NCI-H226 (cell line): ENCODE measurements around the gene METTL4.

Source experiments
- DNase-seq: peaks from one replicate; pipeline ENCODE4 v3.0.0-alpha.2; 2015

METTL4 gene

GRCh38 chr18:2571200-2572170 lies at the start of gene METTL4, which contains the start of gene NDC80:
TSS of gene METTL4 (minus strand) at chr18:2571505. CDS start at chr18:2567216, 4,289 bp downstream.
TSS of gene NDC80 (plus strand) at chr18:2571557. CDS start at chr18:2572986, 1,429 bp downstream.
- DNase-seq: peak; percentile 88

DNA sequence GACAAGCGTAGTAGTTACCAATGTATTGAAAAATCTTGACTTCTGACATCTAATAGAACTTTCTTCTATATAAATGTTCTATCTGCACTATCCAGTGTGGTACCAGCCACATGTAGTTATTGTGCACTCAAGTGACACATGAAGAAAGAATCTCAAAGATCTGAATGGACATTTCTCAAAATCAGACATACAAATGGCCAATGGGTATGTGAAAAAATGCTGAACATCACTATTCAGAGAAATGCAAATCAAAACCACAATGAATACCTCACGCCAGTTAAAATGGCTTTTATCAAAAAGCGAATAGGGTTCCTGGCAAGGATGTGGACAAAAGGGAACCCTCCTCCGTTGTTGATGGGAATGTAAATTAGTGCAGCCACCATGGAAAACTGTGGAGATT lies 46.7 kb upstream of the METTL4 start:
- DNase-seq: no peak

- no peak for DNase-seq
Observed at GRCh38 chr18:2617401-2617998, 46.2 kb upstream of the METTL4 start.

DNA sequence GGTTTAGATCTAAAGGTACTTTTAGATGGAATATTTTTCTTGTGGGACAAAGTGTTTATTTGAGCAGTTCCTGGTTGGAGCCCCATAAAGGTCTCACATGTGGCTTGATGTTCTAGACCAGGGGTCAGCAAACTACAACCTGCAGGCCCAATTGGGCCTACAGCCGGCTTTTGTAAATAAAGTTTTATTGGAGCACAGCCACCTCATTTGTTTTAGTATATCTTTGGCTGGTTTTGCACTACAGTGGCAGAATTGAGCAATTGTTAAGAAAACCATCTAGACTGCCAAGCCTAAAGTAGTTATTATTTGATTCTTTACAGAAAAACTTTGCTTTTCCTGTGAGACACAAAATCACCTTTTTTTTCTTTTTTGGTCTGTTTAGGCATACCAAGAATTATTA lies 41.7 kb upstream of the METTL4 start:
- DNase-seq: no peak

- DNase-seq: no peak
Observed at GRCh38 chr18:2610549-2610948, 39.2 kb upstream of the METTL4 start.

DNA sequence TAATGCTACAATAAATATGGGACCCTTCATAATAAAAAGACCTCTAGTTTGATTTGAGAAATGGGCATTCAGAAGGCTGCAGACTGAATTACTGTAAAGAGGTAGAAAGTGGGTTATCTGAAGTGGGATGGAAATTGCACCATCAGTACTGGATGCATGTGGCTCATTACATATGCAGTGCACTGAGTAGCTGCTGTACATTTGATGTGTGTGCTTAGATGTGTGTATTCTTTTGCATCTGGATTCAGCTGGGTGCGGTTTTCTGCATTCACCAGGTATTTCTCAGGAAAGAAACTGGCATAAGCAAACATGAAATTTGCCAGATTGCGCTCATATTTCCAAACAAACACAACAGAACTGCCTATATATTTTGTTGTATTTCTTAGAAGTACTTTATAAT lies 38.3 kb upstream of the METTL4 start:
- no peak for DNase-seq

- no peak for DNase-seq
Observed at GRCh38 chr18:2606335-2606734, 35.0 kb upstream of the METTL4 start.

- no peak for DNase-seq
Observed at GRCh38 chr18:2602844-2603243, 31.5 kb upstream of the METTL4 start.

GRCh38 chr18:2597639-2598038 lies 26.3 kb upstream of the METTL4 start:
- no peak for DNase-seq

DNA sequence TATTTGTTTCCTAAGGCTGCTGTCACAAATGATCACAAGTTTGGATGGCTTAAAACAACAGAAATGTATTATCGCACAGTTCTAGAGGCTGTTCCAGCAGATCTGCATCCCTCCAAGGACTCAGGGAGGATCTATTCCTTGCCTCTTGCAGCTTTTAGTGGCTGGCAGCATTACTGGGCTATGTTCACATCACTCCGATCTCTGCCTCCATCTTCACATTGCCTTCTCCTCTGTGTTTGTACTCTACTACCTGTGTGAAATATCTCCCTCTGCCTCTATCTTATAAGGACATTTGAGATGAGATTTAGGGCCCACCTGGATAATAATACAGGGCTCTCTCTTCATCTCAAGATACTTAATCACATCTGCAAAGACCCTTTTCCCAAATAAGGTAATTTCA lies 19.0 kb upstream of the METTL4 start:
- no peak for DNase-seq

GRCh38 chr18:2589345-2590068 lies 18.2 kb upstream of the METTL4 start:
- no peak for DNase-seq

DNA sequence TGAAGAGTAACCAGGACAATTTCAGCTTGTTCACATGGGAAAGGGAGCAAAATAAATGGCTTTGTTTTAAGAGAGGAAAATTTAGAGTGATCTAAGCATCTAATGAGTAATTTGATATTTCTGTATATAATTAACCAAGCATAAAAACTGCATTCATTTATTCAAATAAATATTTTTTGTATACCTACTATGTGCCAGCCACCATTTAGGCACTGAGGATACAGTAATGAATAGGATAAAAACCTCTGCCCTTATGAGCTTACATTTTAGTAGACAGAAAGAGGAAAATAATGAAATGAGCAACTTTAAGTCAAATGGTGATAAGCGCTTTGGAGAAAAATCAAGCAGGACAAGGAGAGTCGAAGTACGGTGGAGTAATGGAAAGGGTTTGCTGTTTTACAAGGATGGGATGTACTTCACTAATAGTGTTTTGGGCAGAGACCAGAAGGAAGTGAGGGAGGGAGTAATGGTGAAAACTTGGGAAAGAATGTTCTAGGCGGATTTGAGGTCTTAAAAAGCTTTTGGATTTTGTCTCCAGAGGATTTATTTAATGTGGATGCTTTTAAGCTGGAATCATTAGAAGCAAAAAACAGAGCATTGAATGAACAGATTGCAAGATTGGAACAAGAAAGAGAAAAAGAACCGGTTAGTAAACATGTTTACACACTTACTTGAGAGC lies 17.5 kb upstream of the METTL4 start:
- DNase-seq: no peak

DNA sequence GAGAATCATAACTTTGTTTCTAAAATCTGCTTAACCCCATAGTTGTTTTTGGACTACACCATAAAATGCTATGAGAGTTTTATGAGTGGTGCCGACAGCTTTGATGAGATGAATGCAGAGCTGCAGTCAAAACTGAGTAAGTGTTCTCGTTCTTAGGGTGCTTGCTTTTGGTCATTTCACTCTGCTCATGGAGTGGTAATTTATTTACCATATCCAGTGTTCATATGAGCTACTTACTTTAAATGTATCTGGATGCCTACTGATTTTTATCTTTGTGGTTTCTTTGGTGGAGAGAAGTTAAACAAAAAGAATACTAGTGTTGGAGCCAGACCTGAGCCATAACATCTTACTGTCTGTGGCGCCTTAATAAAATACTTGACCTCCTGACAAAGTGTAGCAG lies 16.5 kb upstream of the METTL4 start:
- DNase-seq: no peak

- DNase-seq: no peak
Observed at GRCh38 chr18:2573408-2573807, 2.1 kb upstream of the METTL4 start.

DNA sequence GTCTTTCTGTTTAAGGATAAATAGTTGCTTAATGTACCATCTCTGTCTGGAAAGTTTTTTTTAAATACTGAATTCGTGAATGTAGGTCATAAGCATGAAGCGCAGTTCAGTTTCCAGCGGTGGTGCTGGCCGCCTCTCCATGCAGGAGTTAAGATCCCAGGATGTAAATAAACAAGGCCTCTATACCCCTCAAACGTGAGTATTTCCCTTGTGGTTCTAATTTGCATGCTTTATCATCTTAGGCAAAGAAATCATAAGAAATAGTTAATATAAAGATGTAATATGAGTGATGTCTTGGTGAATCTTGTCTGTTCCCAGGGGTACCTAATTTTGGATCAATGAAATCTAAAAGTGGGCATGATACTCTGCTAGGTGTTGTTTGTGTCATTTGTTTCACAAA lies 1.6 kb upstream of the METTL4 start:
- no peak for DNase-seq

- no peak for DNase-seq
Observed at GRCh38 chr18:2572171-2572569, 865 bp upstream of the METTL4 start.

DNA sequence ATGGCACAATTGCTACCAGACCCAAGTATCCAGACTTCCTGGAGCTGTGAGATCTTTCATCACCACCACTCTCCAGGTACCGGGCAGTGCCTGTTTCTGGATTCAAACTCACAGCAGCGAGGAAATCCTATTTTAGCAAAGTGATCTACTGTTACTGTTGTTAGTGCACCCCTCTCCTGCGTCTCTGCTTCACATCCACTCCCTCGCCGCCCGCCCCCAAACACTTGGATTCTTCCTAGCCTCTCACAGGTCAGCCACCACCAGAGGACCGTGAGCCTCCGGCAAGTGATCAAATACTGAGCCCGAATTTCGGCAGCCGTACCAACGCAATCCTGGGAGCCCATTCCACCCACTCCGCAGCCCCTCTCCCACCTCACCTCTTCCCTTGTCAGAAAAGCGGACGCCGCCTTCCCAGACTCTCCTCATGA lies 519 bp downstream of the METTL4 start:
- DNase-seq: peak; percentile 33

DNA sequence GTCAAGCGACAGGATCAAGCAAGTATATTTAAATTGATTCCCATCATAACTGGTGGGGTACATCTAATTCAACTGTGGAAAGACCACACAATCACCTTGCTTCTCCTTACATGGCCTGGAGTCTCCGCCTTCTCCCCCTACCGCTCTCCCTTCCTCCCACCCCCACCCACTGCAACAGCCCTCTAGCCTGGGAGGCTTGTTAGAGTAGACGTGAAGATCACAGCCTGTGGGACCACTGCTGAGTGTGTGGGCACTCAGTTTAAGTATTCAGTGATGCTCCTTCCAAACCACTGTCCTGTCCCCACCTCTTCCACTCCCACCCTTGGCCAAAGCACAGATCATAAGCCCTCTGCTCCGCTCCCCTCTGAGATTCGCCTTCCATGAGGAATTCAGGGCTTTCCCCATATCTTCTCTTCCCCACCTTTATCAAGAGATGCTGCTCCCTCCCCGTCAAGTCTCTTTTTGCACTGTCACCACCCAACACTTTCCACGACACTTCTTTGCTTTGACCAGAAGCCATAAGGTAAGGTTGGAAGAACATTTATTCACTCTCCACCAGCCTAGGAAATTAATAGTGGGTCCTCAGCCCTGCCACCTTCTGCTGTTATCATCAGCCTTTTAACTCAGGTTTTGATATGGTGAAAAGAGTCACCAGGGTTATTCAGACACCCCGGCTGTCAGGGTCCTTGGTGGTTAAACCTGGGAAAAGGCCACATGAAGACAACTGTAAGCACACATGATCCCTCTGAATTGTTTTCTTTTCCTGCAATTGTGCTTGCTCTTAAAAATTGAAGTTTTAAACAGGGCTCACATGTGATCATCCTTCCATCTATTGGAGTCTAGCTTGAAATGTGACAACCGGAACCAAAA lies 1.7 kb downstream of the METTL4 start:
- DNase-seq: no peak

- DNase-seq: no peak
Observed at GRCh38 chr18:2568605-2569004, 2.7 kb downstream of the METTL4 start.

- DNase-seq: no peak
Observed at GRCh38 chr18:2568129-2568528, 3.2 kb downstream of the METTL4 start.

DNA sequence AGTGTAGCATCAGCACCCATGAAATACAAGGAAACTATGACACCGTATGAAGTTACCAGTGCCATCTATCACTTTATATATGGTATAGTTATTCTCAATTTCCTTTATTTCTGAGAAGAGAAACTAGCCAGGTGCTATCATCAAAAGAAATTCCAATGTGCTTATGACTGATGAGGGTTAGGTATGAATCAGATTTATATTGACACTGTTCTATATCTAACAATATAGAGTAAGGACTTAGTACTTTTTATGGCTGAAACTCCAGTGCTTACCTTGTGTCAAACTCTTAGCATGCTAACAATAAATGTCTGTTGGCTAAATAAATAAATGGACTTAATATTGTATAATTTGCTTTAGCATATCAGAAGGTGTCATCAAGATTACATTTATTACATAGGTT lies 6.9 kb downstream of the METTL4 start:
- DNase-seq: no peak

DNA sequence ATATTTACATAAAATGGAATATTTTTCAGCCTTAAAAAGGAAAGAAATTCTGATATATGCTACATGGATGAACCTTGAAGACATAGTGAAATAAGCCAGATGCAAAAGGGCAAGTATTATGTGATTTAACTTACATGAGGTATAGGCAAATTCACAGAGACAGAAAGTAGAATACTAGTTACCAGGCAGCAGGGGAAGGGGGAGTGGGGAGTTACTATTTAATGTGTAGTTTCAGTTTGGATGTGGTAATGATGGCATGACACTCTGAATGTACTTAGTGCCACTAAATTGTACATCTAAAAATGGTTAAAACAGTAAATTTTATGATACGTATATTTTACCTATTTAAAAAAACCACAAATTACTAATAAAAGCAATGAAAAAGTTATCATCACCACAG lies 12.1 kb downstream of the METTL4 start:
- no peak for DNase-seq
